ENCODE measurements around the gene MAEL.

The MAEL gene

DNA sequence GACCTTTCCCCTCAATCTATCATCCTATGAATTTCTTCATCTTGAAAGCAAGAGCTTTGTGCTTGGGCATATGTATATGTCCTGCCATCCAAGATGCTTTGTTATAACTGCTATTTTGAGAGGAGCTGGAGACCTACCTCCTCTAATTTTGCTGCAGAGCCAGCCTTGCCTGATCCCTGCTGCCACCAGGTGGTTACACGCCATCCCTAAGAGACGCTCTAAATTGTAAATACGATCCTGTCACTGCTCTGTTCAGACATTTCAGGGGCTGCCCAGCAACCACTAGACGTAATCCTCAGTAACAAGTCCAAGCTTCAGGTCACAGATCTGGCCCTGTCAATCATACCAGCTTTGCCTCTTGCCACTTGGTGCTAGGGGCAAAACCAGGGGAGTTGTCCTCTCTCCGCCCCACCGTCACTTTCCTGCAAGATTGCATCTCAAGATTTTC, 68.2 kb downstream of the MAEL start:
- DNase-seq, result peak; percentile 46

GRCh38 chr1:167059045-167059808, 70.1 kb downstream of the MAEL start:
- peak; percentile 78 for DNase-seq

DNA sequence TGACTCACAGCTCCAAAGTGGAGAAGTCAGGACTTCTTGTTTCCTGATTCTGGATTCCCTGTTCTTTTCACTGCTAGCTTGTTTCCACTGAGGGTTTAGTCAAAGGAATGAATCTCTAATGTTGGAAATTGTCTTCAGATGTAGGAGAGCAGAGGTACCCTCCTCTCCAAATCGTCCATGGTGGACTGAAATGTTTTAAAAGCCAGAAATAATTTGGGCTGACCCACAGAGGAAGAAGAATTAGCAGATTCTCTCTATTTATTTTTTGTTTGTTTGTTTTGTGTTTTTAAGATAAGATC, 70.7 kb downstream of the MAEL start:
- no peak for DNase-seq

DNA sequence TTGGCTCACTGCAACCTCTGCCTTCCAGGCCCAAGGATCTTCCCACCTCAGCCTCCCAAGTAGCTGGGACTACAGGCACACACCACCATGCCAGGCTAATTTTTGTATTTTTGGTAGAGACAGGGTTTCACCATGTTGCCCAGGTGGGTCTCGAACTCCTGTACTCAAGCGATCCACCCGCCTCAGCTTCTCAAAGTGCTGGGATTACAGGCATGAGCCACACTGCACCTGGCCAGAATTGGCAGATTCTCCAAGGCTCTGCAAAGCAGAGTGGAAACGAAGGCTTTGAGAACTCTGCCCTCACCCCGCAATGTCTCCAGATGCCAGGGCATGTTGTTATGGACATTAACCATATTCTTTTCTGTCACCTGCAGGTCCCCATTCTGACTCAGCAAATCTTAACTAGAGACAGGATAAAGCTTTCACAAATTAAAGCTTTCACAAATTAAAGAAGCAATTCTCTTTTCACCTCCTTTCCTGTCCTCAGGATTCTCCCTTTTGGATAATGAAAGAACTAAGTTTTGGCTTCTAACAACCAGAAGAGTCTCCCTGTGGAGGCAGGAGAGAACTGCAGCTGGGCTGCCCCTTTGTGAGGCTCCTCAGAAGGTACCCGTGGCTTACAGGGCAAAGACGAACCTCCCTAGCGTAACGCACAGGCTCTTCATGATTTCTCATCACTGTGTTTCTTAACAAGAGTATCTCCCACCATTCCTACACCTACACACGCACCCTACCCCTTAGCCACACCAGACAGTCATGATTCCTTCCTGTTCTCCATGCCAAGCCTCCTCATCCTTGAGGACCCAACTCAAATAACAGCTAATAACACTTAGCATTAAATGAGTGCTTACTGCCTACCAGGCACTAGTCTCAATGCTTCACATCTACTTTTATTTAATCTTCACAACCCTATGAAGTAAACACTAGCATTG, 71.3 kb downstream of the MAEL start:
- no peak for DNase-seq

- no peak for DNase-seq
These were observed 72.0 kb downstream of the MAEL start for GRCh38 chr1:167061073-167061464.

DNA sequence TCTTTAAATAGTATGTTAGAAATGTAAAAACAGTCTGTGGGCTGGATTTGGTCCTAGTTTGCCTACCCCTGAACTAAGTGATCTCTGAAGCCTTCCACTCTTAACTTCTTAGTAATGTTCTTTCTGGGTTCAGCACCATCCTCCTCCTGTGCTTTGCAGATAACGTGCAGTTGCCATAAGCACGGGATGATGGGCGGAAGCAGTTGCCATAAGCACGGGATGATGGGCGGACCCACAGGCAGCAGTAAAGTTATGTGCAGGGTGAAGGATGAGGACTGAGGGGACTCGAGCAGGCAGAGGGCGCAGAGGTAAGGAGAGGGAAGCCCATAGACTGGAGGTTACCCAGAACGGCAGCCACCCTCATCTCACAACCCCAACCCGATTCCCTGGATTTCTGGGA, 75.5 kb downstream of the MAEL start:
- DNase-seq, result no peak

DNA sequence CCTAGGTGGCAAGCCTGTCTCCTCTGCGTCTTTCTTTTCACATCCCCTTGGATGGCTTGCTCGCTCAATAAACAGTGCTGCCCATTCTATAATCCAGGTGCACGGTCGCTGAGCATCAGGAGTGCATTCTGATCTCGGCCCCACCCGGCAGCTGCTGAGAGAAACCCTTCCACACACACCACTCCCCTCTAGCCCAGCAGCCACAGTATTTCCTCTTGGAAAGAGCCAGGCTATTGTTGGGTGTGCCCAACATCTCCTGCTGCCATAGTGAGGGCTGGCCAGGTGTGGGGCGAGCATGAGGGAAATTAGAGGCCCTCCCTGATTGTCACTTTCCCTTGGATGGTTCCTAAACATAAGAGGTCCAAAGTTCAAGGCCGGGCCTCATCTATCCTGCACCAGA, 76.4 kb downstream of the MAEL start:
- DNase-seq, result no peak

GRCh38 chr1:167066333-167067122, 77.4 kb downstream of the MAEL start:
- peak; percentile 84 for DNase-seq

- no peak for DNase-seq
These were observed 78.8 kb downstream of the MAEL start for GRCh38 chr1:167067904-167068303.

DNA sequence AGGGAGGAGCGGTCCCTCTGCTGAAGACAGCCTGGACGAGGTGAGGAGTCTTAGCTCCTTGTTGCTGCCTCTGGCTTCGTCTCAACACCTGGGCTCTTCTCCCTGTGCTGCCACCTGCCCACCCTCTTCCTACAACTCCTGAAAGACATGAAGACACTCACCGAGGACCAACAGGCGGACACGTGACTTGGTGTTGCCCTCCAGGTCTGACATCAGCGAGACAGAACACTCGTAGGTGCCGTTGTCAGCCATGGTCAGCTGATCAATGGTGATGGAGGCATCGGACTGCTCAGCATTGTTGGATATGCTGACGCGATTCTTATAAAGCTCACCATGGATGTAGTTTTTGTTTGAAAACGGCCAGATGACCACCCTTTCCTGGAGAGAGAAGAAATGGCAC, 79.7 kb downstream of the MAEL start:
- no peak for DNase-seq

GRCh38 chr1:167071286-167071685, 82.2 kb downstream of the MAEL start:
- no peak for DNase-seq
